ENCODE data around the gene DMAP1. TPM values are rescaled to one million over a fixed set of nuclear protein-coding genes. Genes with fewer than 3 reads are reported as not detected.

Gene DMAP1
- polyA plus RNA-seq (25.9 to 30.0 TPM (median 27.2 TPM) in 3 replicates), polyA minus RNA-seq (27.6 to 58.3 TPM (median 33.5 TPM) in 3 replicates)
- 10.8 TPM for polyA plus RNA-seq (2011; ENCODE audit: low read depth)
- polyA plus RNA-seq (2011; cell fraction: cytosol; rRNA removed): 15.7 and 22.8 TPM in 2 replicates
- polyA plus RNA-seq (2011; cell fraction: nucleus; rRNA removed): 55.2 and 57.8 TPM in 2 replicates
- 9.7 and 23.4 TPM in 2 replicates for polyA plus RNA-seq (2012; ENCODE audit: low replicate concordance)
- 41.4 TPM for polyA minus RNA-seq (2011; cell fraction: cytosol; rRNA and poly(A)+ RNA removed)
- polyA minus RNA-seq (2011; cell fraction: nucleus; rRNA and poly(A)+ RNA removed): 19.2 and 20.6 TPM in 2 replicates

- DNase-seq (ENCODE audit: low read depth, low spot score) (no peak), FAIRE-seq (peak; percentile 39)
- dilution Hi-C loops (cut with MboI; ENCODE audit: extremely low pct_ligation_motif_present, low sequenced_read_pairs): no loop called here
- Histone ChIP-seq H3K36me3 (ENCODE audit: control insufficient read depth in 2 of 2, extremely low read depth in 1 of 2, insufficient read depth in 2 of 2, low read length in 2 of 2) (peaks cover 7 to 14% of the 10 kb centered on the region in 2 experiments), H3K9ac (ENCODE audit: control insufficient read depth, extremely low read depth, insufficient read depth, low read length) (peak within 1 kb of the TSS; percentile 68), H3K27me3 (ENCODE audit: control insufficient read depth, extremely low read depth, insufficient read depth, low read length) (no peaks in the 10 kb centered on the region), H3K4me1 (ENCODE audit: control insufficient read depth, extremely low read depth, insufficient read depth, low read length) (peaks cover 15% of the 10 kb centered on the region), H3K27ac (ENCODE audit: control insufficient read depth, insufficient read depth, low read length) (peak within 1 kb of the TSS; percentile 27), H2AFZ (ENCODE audit: control insufficient read depth, low read length) (peak within 1 kb of the TSS; percentile 78), H4K20me1 (ENCODE audit: control insufficient read depth, extremely low read depth, insufficient read depth, low read length) (no peaks in the 10 kb centered on the region), H3K4me3 (ENCODE audit: control insufficient read depth in 2 of 3, extremely low read depth in 1 of 3, insufficient read depth in 2 of 3, low read depth in 1 of 3, low read length in 3 of 3) (peak within 1 kb of the TSS; percentile 70 to 88 (median 76)), H3K9me1 (ENCODE audit: control insufficient read depth, extremely low read depth, insufficient read depth, low read length) (no peaks in the 10 kb centered on the region), H3K4me2 (ENCODE audit: control insufficient read depth, extremely low read depth, insufficient read depth, low read depth, low read length) (peak within 1 kb of the TSS; percentile 74), H3K9me3 (ENCODE audit: control insufficient read depth, low read depth, low read length) (no peaks in the 10 kb centered on the region), H3K79me2 (ENCODE audit: control insufficient read depth, insufficient read depth, low read length) (peaks cover 7% of the 10 kb centered on the region)
- TF ChIP-seq, protein P1, sequence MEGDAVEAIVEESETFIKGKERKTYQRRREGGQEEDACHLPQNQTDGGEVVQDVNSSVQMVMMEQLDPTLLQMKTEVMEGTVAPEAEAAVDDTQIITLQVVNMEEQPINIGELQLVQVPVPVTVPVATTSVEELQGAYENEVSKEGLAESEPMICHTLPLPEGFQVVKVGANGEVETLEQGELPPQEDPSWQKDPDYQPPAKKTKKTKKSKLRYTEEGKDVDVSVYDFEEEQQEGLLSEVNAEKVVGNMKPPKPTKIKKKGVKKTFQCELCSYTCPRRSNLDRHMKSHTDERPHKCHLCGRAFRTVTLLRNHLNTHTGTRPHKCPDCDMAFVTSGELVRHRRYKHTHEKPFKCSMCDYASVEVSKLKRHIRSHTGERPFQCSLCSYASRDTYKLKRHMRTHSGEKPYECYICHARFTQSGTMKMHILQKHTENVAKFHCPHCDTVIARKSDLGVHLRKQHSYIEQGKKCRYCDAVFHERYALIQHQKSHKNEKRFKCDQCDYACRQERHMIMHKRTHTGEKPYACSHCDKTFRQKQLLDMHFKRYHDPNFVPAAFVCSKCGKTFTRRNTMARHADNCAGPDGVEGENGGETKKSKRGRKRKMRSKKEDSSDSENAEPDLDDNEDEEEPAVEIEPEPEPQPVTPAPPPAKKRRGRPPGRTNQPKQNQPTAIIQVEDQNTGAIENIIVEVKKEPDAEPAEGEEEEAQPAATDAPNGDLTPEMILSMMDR (optimal IDR thresholded peaks at IDR 0.05 in 1 of 3, IDR thresholded peaks at IDR 0.05 in 1 of 3, conservative IDR thresholded peaks at IDR 0.05 in 1 of 3; ENCODE audit: extremely low read depth in 1 of 3, insufficient read depth in 2 of 3, low read length in 3 of 3): peak in 2 of 3 experiments; percentile 18 to 35
- TF ChIP-seq EZH2 (IDR thresholded peaks at IDR 0.05; ENCODE audit: low read length): no peak
Measured at GRCh38 chr1:44213222-44214112, at the start of gene DMAP1. TSS of gene DMAP1 (plus strand) at chr1:44213471. CDS start at chr1:44213754, 283 bp downstream.

- H3K79me2 ChIP-seq (ENCODE audit: control insufficient read depth, insufficient read depth, low read length): no peaks in the 10 kb centered on the region
- no peak overlapping the region for H3K27ac ChIP-seq (ENCODE audit: control insufficient read depth, insufficient read depth, low read length)
- FAIRE-seq (no peak), DNase-seq (ENCODE audit: low read depth, low spot score) (no peak)
- no peak overlapping the region for H3K9ac ChIP-seq (ENCODE audit: control insufficient read depth, extremely low read depth, insufficient read depth, low read length)
- no peaks in the 10 kb centered on the region for H3K9me3 ChIP-seq (ENCODE audit: control insufficient read depth, low read depth, low read length)
- TF ChIP-seq, protein P1 (optimal IDR thresholded peaks at IDR 0.05 in 1 of 3, IDR thresholded peaks at IDR 0.05 in 1 of 3, conservative IDR thresholded peaks at IDR 0.05 in 1 of 3; ENCODE audit: extremely low read depth in 1 of 3, insufficient read depth in 2 of 3, low read length in 3 of 3): peak in 1 of 3 experiments; percentile 50
- TF ChIP-seq EZH2 (IDR thresholded peaks at IDR 0.05; ENCODE audit: low read length): no peak
- H3K27me3 ChIP-seq (ENCODE audit: control insufficient read depth, extremely low read depth, insufficient read depth, low read length): no peaks in the 10 kb centered on the region
- H3K4me2 ChIP-seq (ENCODE audit: control insufficient read depth, extremely low read depth, insufficient read depth, low read depth, low read length): no peak overlapping the region
- no peak overlapping the region for H3K4me3 ChIP-seq (ENCODE audit: control insufficient read depth in 2 of 3, extremely low read depth in 1 of 3, insufficient read depth in 2 of 3, low read depth in 1 of 3, low read length in 3 of 3)
- no peaks in the 10 kb centered on the region for H3K4me1 ChIP-seq (ENCODE audit: control insufficient read depth, extremely low read depth, insufficient read depth, low read length)
- H2AFZ ChIP-seq (ENCODE audit: control insufficient read depth, low read length): no peak overlapping the region
- dilution Hi-C loops (cut with MboI; ENCODE audit: extremely low pct_ligation_motif_present, low sequenced_read_pairs): no loop called here
- no peaks in the 10 kb centered on the region for H3K9me1 ChIP-seq (ENCODE audit: control insufficient read depth, extremely low read depth, insufficient read depth, low read length)
- no peaks in the 10 kb centered on the region for H3K36me3 ChIP-seq (ENCODE audit: control insufficient read depth in 2 of 2, extremely low read depth in 1 of 2, insufficient read depth in 2 of 2, low read length in 2 of 2)
- H4K20me1 ChIP-seq (ENCODE audit: control insufficient read depth, extremely low read depth, insufficient read depth, low read length): no peaks in the 10 kb centered on the region
Measured at GRCh38 chr1:44168520-44169098, 44.7 kb upstream of the DMAP1 start.
